Small intestine (tissue), 7 donors: ENCODE data around the gene NRXN3. TPM values are rescaled to one million over a fixed set of nuclear protein-coding genes. Genes with fewer than 3 reads are reported as not detected.

Experiments
- DNase-seq, 2 donors: peaks; one replicate each; pipeline versions ENCODE4 v3.0.0 to v3.0.0-alpha.2; 2013
- FAIRE-seq: peaks from 2 replicates; lab custom pipeline; 2012; peaks lifted over from hg19 to GRCh38; lab: Jason Lieb, UNC
- H3K27ac ChIP-seq, 3 donors: one replicate each; pipeline ENCODE4 v1.5.1; 2013; ENCODE audit warnings: low read length in 2 of 3, mild to moderate bottlenecking in 2 of 3, control low read depth in 1 of 3, inconsistent platforms in 1 of 3, low read depth in 1 of 3, moderate library complexity in 1 of 3
- H3K27me3 ChIP-seq, 3 donors: one replicate each; pipeline ENCODE4 v1.6.1; 2013; ENCODE audit warnings: low read length in 3 of 3, inconsistent platforms in 1 of 3; ENCODE audit not compliant: control insufficient read depth in 3 of 3, insufficient read depth in 3 of 3
- H3K36me3 ChIP-seq, 3 donors: one replicate each; pipeline ENCODE4 v1.6.1; 2013; ENCODE audit warnings: low read length in 3 of 3, inconsistent platforms in 1 of 3, low read depth in 1 of 3, mild to moderate bottlenecking in 1 of 3, moderate library complexity in 1 of 3; ENCODE audit not compliant: control insufficient read depth in 3 of 3, insufficient read depth in 2 of 3
- H3K4me1 ChIP-seq, 3 donors: one replicate each; pipeline ENCODE4 v1.6.1; 2013; ENCODE audit warnings: low read length in 2 of 3, inconsistent platforms in 1 of 3, low read depth in 1 of 3, mild to moderate bottlenecking in 1 of 3, moderate library complexity in 1 of 3; ENCODE audit not compliant: control insufficient read depth in 3 of 3, insufficient read depth in 2 of 3
- H3K4me3 ChIP-seq, 3 donors: one replicate each; pipeline ENCODE4 v1.5.1; 2013; ENCODE audit warnings: low read length in 3 of 3, control low read depth in 1 of 3, inconsistent platforms in 1 of 3, low read depth in 1 of 3, mild to moderate bottlenecking in 1 of 3, moderate library complexity in 1 of 3
- H3K9me3 ChIP-seq, 2 donors: one replicate each; pipeline ENCODE4 v1.6.1; 2013; ENCODE audit warnings: low read depth in 1 of 2, low read length in 1 of 2; ENCODE audit not compliant: control insufficient read depth in 2 of 2, insufficient read depth in 1 of 2
- WGBS, 3 donors: extraction: QIAGEN DNeasy Blood & Tissue Kit; methylation state at CpG; one replicate each; pipeline ENCODE4 v1.1.7; 2013; 5-methylcytosine and 5-hydroxymethylcytosine counted together
- polyA plus RNA-seq, 4 donors: library from polyadenylated mRNA; stranded (reverse) in 3 of 4; unstranded in 1 of 4; fragments of 200-250 nt in 3 of 4; fragments of 120-200 nt in 1 of 4; gene quantifications; one replicate each; pipeline versions ENCODE4 v1.2.1 to v1.2.3, GENCODE V29; 2013
- donor health status: healthy with polysubstance abuse.
- donor health status: control.
- donor health status: control.
- donor health status: Bipolar disorder and iron deficiency.
- donor health status: healthy.

NRXN3 gene
- polyA plus RNA-seq, 4 donors: 2.3 TPM; not detected in 2

GRCh38 chr14:79376557-79376956 lies 1206.4 kb downstream of the NRXN3 start:
- Histone ChIP-seq H3K27ac (no peak overlapping the region), H3K9me3 (no peaks in the 10 kb centered on the region), H3K36me3 (no peaks in the 10 kb centered on the region), H3K4me3 (no peak overlapping the region), H3K4me1 (no peaks in the 10 kb centered on the region), H3K27me3 (no peaks in the 10 kb centered on the region)
- DNase-seq (no peak), FAIRE-seq (no peak)
- WGBS, 3 donors: 65 to 86% (median 76%) methylated on average over 1 of the region's 1 CpG

DNA sequence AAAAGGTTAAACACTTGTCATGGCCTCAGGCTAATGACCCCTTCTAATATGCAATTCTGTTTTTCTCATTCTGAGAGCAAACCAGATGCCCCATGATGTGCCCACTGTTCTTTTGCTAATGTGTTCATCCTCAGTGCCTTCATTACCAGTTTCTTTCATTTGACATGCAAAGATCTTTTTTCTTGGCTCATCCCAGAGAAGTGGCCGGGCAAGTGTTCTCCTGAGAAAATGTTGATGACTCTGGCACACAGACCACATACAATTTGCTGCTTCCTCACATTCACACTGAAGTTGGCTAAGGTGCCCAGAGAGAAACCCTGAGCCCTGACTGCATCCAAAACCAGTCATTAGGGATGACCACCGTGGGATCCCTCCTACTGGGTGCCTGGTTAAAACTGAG lies 1207.8 kb downstream of the NRXN3 start:
- Histone ChIP-seq H3K4me1 (no peaks in the 10 kb centered on the region), H3K4me3 (no peak overlapping the region), H3K27me3 (no peaks in the 10 kb centered on the region), H3K9me3 (no peaks in the 10 kb centered on the region), H3K27ac (no peak overlapping the region), H3K36me3 (no peaks in the 10 kb centered on the region)
- DNase-seq (no peak), FAIRE-seq (no peak)
- 56 to 79% (median 74%) methylated on average over 2 of the region's 2 CpGs for WGBS, 3 donors

DNA sequence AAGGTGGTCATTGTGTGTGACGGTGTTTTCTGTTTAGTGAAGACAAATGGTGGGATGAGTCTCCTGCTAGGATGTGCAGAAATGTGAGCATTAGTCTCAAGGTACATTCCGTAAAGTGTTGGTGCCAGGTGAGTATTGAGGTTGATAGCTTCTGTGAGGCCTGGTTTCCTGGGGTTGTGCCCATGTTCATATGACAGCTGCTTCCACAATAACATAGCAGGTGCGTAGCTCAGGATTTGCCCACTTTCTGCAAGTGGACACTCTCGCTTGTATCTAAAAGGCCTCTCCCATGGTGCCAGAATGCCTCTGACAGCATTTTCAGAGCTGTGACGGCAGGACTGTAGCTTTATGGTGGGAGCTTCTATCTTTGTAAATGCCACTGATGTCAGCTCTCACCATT lies 1209.1 kb downstream of the NRXN3 start:
- H3K27me3 ChIP-seq: no peaks in the 10 kb centered on the region
- no peak overlapping the region for H3K4me3 ChIP-seq
- no peaks in the 10 kb centered on the region for H3K4me1 ChIP-seq
- H3K27ac ChIP-seq: no peak overlapping the region
- DNase-seq (no peak), FAIRE-seq (no peak)
- H3K9me3 ChIP-seq: no peaks in the 10 kb centered on the region
- no peaks in the 10 kb centered on the region for H3K36me3 ChIP-seq
- WGBS, 3 donors: 89 to 92% (median 91%) methylated on average over 5 of the region's 5 CpGs

GRCh38 chr14:79383031-79383430 lies 1212.9 kb downstream of the NRXN3 start:
- Histone ChIP-seq H3K27me3 (no peaks in the 10 kb centered on the region), H3K9me3 (no peaks in the 10 kb centered on the region), H3K4me1 (no peaks in the 10 kb centered on the region), H3K36me3 (no peaks in the 10 kb centered on the region), H3K27ac (no peak overlapping the region), H3K4me3 (no peak overlapping the region)
- DNase-seq (no peak), FAIRE-seq (no peak)

GRCh38 chr14:79383475-79383874 lies 1213.3 kb downstream of the NRXN3 start:
- Histone ChIP-seq H3K27me3 (no peaks in the 10 kb centered on the region), H3K27ac (no peak overlapping the region), H3K4me1 (no peaks in the 10 kb centered on the region), H3K4me3 (no peak overlapping the region), H3K36me3 (no peaks in the 10 kb centered on the region), H3K9me3 (no peaks in the 10 kb centered on the region)
- 60 to 94% (median 84%) methylated on average over 2 of the region's 2 CpGs for WGBS, 3 donors
- FAIRE-seq (no peak), DNase-seq (no peak)

- Histone ChIP-seq H3K27ac (no peak overlapping the region), H3K4me1 (no peaks in the 10 kb centered on the region), H3K36me3 (no peaks in the 10 kb centered on the region), H3K4me3 (no peak overlapping the region), H3K9me3 (no peaks in the 10 kb centered on the region), H3K27me3 (no peaks in the 10 kb centered on the region)
- FAIRE-seq (no peak), DNase-seq (no peak)
Measured at GRCh38 chr14:79395061-79395460, 1224.9 kb downstream of the NRXN3 start.

GRCh38 chr14:79404874-79405511 lies 1234.8 kb downstream of the NRXN3 start:
- Histone ChIP-seq H3K4me1 (no peaks in the 10 kb centered on the region), H3K27ac (no peak overlapping the region), H3K36me3 (no peaks in the 10 kb centered on the region), H3K9me3 (no peaks in the 10 kb centered on the region), H3K4me3 (no peak overlapping the region), H3K27me3 (no peaks in the 10 kb centered on the region)
- DNase-seq (no peak), FAIRE-seq (no peak)
- WGBS, 3 donors: 82 to 90% (median 83%) methylated on average over 6 of the region's 6 CpGs

- FAIRE-seq (no peak), DNase-seq (no peak)
- no peak overlapping the region for H3K4me3 ChIP-seq
- H3K4me1 ChIP-seq: no peaks in the 10 kb centered on the region
- WGBS, 3 donors: 73 to 83% (median 79%) methylated on average over 2 of the region's 2 CpGs
- H3K27ac ChIP-seq: no peak overlapping the region
- no peaks in the 10 kb centered on the region for H3K9me3 ChIP-seq
- no peaks in the 10 kb centered on the region for H3K36me3 ChIP-seq
- H3K27me3 ChIP-seq: no peaks in the 10 kb centered on the region
Measured at GRCh38 chr14:79405512-79405910, 1235.3 kb downstream of the NRXN3 start.

DNA sequence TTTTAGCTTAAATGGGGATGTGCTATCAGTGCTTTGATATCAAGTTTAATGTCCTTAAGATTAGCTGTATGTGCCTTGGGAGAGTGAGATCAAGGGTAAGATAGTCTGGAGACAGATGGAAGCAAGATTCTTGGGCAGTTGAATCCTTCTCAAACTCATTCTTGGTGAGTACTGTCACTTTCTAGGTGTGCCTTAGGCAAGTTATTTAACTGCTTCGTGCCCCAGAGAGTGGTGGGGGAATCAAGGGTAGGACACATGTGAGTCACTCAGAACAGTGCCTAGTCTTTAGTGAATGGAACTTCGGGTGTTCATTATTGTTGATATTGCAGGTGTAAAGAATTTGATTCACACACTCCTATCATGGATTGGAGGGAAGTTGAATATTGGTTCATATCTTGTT lies 1237.4 kb downstream of the NRXN3 start:
- Histone ChIP-seq H3K4me3 (no peak overlapping the region), H3K36me3 (no peaks in the 10 kb centered on the region), H3K27ac (no peak overlapping the region), H3K4me1 (no peaks in the 10 kb centered on the region), H3K9me3 (no peaks in the 10 kb centered on the region), H3K27me3 (no peaks in the 10 kb centered on the region)
- DNase-seq (no peak), FAIRE-seq (no peak)
- 49 to 70% (median 58%) methylated on average over 2 of the region's 2 CpGs for WGBS, 3 donors
